CD14-positive monocyte (primary cell): ENCODE data around the gene TBC1D16. TPM values are rescaled to one million over a fixed set of nuclear protein-coding genes. Genes with fewer than 3 reads are reported as not detected.

Source experiments
- DNase-seq, 3 donors: peaks; one replicate each; pipeline ENCODE4 v3.0.0-alpha.2; 2011 to 2022
- H2AFZ ChIP-seq: 2 replicates; pipeline ENCODE4 v1.6.0; 2012; ENCODE audit warnings: mild to moderate bottlenecking, low read depth, low read length, inconsistent platforms; ENCODE audit not compliant: insufficient read depth, poor library complexity, severe bottlenecking
- H3K27ac ChIP-seq, 2 donors: 1 replicate in 1 of 2; 2 replicates in 1 of 2; pipeline ENCODE4 v1.5.1; 2012 to 2013; ENCODE audit warnings: low read length in 2 of 2, control low read depth in 1 of 2, inconsistent platforms in 1 of 2, low read depth in 1 of 2, mild to moderate bottlenecking in 1 of 2
- H3K27me3 ChIP-seq, 2 donors: one replicate each; pipeline versions ENCODE4 v1.6.0 to v1.6.1; 2011 to 2013; ENCODE audit warnings: low read length in 2 of 2; ENCODE audit not compliant: control insufficient read depth in 2 of 2, insufficient read depth in 2 of 2
- H3K36me3 ChIP-seq, 2 donors: replicated peaks in 1 of 2; 1 replicate in 1 of 2; 2 replicates in 1 of 2; pipeline versions ENCODE4 v1.5.1 to v1.6.1; 2012 to 2013; ENCODE audit warnings: low read length in 2 of 2, control low read depth in 1 of 2, inconsistent platforms in 1 of 2, mild to moderate bottlenecking in 1 of 2; ENCODE audit not compliant: insufficient read depth in 2 of 2, control insufficient read depth in 1 of 2
- H3K4me1 ChIP-seq, 2 donors: 1 replicate in 1 of 2; 2 replicates in 1 of 2; pipeline versions ENCODE4 v1.5.1 to v1.6.1; 2012 to 2013; ENCODE audit warnings: low read length in 2 of 2, control low read depth in 1 of 2, inconsistent platforms in 1 of 2, mild to moderate bottlenecking in 1 of 2, moderate library complexity in 1 of 2; ENCODE audit not compliant: insufficient read depth in 2 of 2, control insufficient read depth in 1 of 2
- H3K4me2 ChIP-seq: replicated peaks from 2 replicates; pipeline ENCODE3; 2012; ENCODE audit warnings: low read length, moderate library complexity, mild to moderate bottlenecking; ENCODE audit not compliant: poor library complexity, severe bottlenecking; ENCODE audit errors: extremely low read depth
- H3K4me3 ChIP-seq, 3 experiments: fragments of 200-600 bp in 1 of 3; sonication (generic) in 1 of 3; replicated peaks in 1 of 3; 1 replicate in 2 of 3; 2 replicates in 1 of 3; pipeline ENCODE4 v1.5.1; 2011 to 2013; ENCODE audit warnings: low read length in 3 of 3, mild to moderate bottlenecking in 3 of 3, control low read depth in 2 of 3, low read depth in 2 of 3, inconsistent platforms in 1 of 3, moderate library complexity in 1 of 3
- H3K79me2 ChIP-seq: 2 replicates; pipeline ENCODE4 v1.6.0; 2012; ENCODE audit warnings: mild to moderate bottlenecking, control low read depth, inconsistent platforms, low read length, moderate library complexity; ENCODE audit not compliant: insufficient read depth
- H3K9ac ChIP-seq: 2 replicates; pipeline ENCODE4 v1.6.0; 2017; ENCODE audit warnings: low read length, mild to moderate bottlenecking; ENCODE audit not compliant: insufficient read depth, poor library complexity, severe bottlenecking
- H3K9me3 ChIP-seq, 2 donors: replicated peaks in 1 of 2; 1 replicate in 1 of 2; 2 replicates in 1 of 2; pipeline versions ENCODE4 v1.5.1 to v1.6.1; 2012 to 2013; ENCODE audit warnings: low read length in 2 of 2, control low read depth in 1 of 2; ENCODE audit not compliant: control insufficient read depth in 1 of 2, insufficient read depth in 1 of 2
- H4K20me1 ChIP-seq: 2 replicates; pipeline ENCODE4 v1.6.0; 2012; ENCODE audit warnings: mild to moderate bottlenecking, low read length, control low read depth, moderate library complexity; ENCODE audit not compliant: insufficient read depth
- H3K27ac Mint-ChIP-seq, 7 donors: one replicate each; pipeline ENCODE4 v1.8.0; 2020; ENCODE audit warnings: mild to moderate bottlenecking in 7 of 7, mixed read lengths in 7 of 7, moderate library complexity in 6 of 7, inconsistent platforms in 2 of 7
- H3K27me3 Mint-ChIP-seq, 3 donors: one replicate each; pipeline ENCODE4 v1.8.0; 2021 to 2022; ENCODE audit warnings: low read depth in 3 of 3, mild to moderate bottlenecking in 3 of 3, mixed read lengths in 3 of 3, moderate library complexity in 3 of 3, inconsistent platforms in 1 of 3
- H3K36me3 Mint-ChIP-seq, 2 donors: one replicate each; pipeline ENCODE4 v1.8.0; 2020; ENCODE audit warnings: mixed read lengths in 2 of 2, inconsistent platforms in 1 of 2, mild to moderate bottlenecking in 1 of 2
- H3K4me1 Mint-ChIP-seq: one replicate; pipeline ENCODE4 v1.8.0; 2020; ENCODE audit warnings: mild to moderate bottlenecking, mixed read lengths
- H3K4me3 Mint-ChIP-seq, 2 donors: one replicate each; pipeline ENCODE4 v1.8.0; 2020; ENCODE audit warnings: mild to moderate bottlenecking in 2 of 2, mixed read lengths in 2 of 2, moderate library complexity in 1 of 2
- H3K9me3 Mint-ChIP-seq, 7 donors: one replicate each; pipeline ENCODE4 v1.8.0; 2020 to 2022; ENCODE audit warnings: mixed read lengths in 7 of 7, mild to moderate bottlenecking in 6 of 7, moderate library complexity in 6 of 7, inconsistent platforms in 2 of 7
- CTCF ChIP-seq: fragments of 200-600 bp; IDR thresholded peaks from one replicate; pipeline ENCODE4 v1.8.0; 2022; ENCODE audit warnings: antibody characterized with exemption, mild to moderate bottlenecking
- WGBS: methylation state at CpG from one replicate; pipeline ENCODE4 v1.1.5; 2013; ENCODE audit warnings: missing lambda C conversion rate; ENCODE audit not compliant: insufficient coverage; 5-methylcytosine and 5-hydroxymethylcytosine counted together
- intact Hi-C, 2 donors: fragments of 100-400 bp; cut with micrococcal nuclease; formaldehyde crosslinking; loops; one replicate each; pipeline versions ENCODE4 v1.15.0 to v1.15.1; 2023
- polyA plus RNA-seq, 3 donors: library from polyadenylated mRNA; depleted of rRNA in 1 of 3; unstranded in 2 of 3; stranded (reverse) in 1 of 3; fragments of 300-500 nt in 2 of 3; fragments of >200 nt in 1 of 3; fragmentation: Illumina TruSeq in 2 of 3; gene quantifications; 1 replicate in 2 of 3; 2 replicates in 1 of 3; pipeline ENCODE4 v1.2.3, GENCODE V29; 2012 to 2021

Gene TBC1D16
- polyA plus RNA-seq, 3 donors, result 0.11 to 0.53 (median 0.27) TPM

GRCh38 chr17:79925242-79925957 is 110.3 kb downstream of the TBC1D16 start:
- WGBS, result 68% methylated on average over 21 of the region's 29 CpGs
- H3K9ac ChIP-seq, result no peak overlapping the region

GRCh38 chr17:79924639-79924976 is 111.1 kb downstream of the TBC1D16 start:
- Histone ChIP-seq H3K36me3 (no peaks in the 10 kb centered on the region), H3K4me1 (no peaks in the 10 kb centered on the region), H3K79me2 (no peaks in the 10 kb centered on the region), H3K4me2 (no peak overlapping the region), H3K27ac (no peak overlapping the region), H3K9me3 (no peaks in the 10 kb centered on the region), H3K9ac (no peak overlapping the region), H3K4me3 (no peak overlapping the region), H4K20me1 (no peaks in the 10 kb centered on the region), H2AFZ (no peak overlapping the region), H3K27me3 (peaks cover 0 to 8% of the 10 kb centered on the region in 2 donors)
- WGBS, result 100% methylated on average over 1 of the region's 3 CpGs
- Mint-ChIP-seq H3K4me1 (peaks cover 3% of the 10 kb centered on the region), H3K36me3 (no peaks in the 10 kb centered on the region), H3K27ac (peak overlapping the region in 1 of 7 donors; percentile 15), H3K4me3 (no peak overlapping the region), H3K9me3 (peaks cover 0 to 2% (median 0%) of the 10 kb centered on the region in 7 donors), H3K27me3 (peaks cover 7 to 27% (median 18%) of the 10 kb centered on the region in 3 donors)
- TF ChIP-seq CTCF, result peak; percentile 6
- no peak for DNase-seq
- intact Hi-C loops, result no loop called here

More at GRCh38 chr17:79925242-79925957, 110.3 kb downstream of the TBC1D16 start:
- H3K4me3 ChIP-seq, result no peak overlapping the region
- Mint-ChIP-seq H3K4me1 (peaks cover 3% of the 10 kb centered on the region), H3K9me3 (peaks cover 0 to 2% (median 0%) of the 10 kb centered on the region in 7 donors), H3K36me3 (no peaks in the 10 kb centered on the region), H3K27me3 (peaks cover 10 to 35% (median 25%) of the 10 kb centered on the region in 3 donors), H3K4me3 (no peak overlapping the region), H3K27ac (no peak overlapping the region)
- DNase-seq, result no peak
- no peak overlapping the region for H3K4me2 ChIP-seq
- no peaks in the 10 kb centered on the region for H3K36me3 ChIP-seq
- no peaks in the 10 kb centered on the region for H3K4me1 ChIP-seq
- no peak overlapping the region for H2AFZ ChIP-seq
- H3K27me3 ChIP-seq, result peaks cover 2 to 14% of the 10 kb centered on the region in 2 donors
- no peaks in the 10 kb centered on the region for H3K79me2 ChIP-seq
- H3K27ac ChIP-seq, result no peak overlapping the region
- intact Hi-C loops, result no loop called here
- H4K20me1 ChIP-seq, result no peaks in the 10 kb centered on the region
- H3K9me3 ChIP-seq, result no peaks in the 10 kb centered on the region
- no peak for TF ChIP-seq CTCF
